WTC11 (cell line): ENCODE measurements around the gene RETREG2.
A peak's percentile ranks its signal among the peaks of the same experiment; 100 is the strongest.

Experiments
- CBFB ChIP-seq: sonication (generic); formaldehyde crosslinking; IDR thresholded peaks from 2 replicates; pipeline ENCODE4 v1.8.1; 2022; ENCODE audit warnings: mild to moderate bottlenecking, low read depth, missing genetic modification reagents
- IRF2 ChIP-seq: sonication (generic); formaldehyde crosslinking; IDR thresholded peaks from 2 replicates; pipeline ENCODE4 v1.8.0; 2022; ENCODE audit warnings: low read depth, missing genetic modification reagents, borderline replicate concordance
- NFYB ChIP-seq: sonication (generic); formaldehyde crosslinking; conservative IDR thresholded peaks from 2 replicates; pipeline ENCODE4 v1.8.0; 2022; ENCODE audit warnings: low read depth, missing genetic modification reagents
- NR1H2 ChIP-seq: sonication (generic); formaldehyde crosslinking; IDR thresholded peaks from 2 replicates; pipeline ENCODE4 v1.9.0; 2021; ENCODE audit warnings: mild to moderate bottlenecking, moderate library complexity, missing genetic modification reagents
- NR2C2 ChIP-seq: sonication (generic); formaldehyde crosslinking; IDR thresholded peaks from 2 replicates; pipeline ENCODE4 v1.8.0; 2022; ENCODE audit warnings: mild to moderate bottlenecking, missing genetic modification reagents
- TEAD4 ChIP-seq: sonication (generic); formaldehyde crosslinking; IDR thresholded peaks from 2 replicates; pipeline ENCODE4 v1.8.0; 2022; ENCODE audit warnings: mild to moderate bottlenecking, missing genetic modification reagents
- TF ChIP-seq, protein P1 (sequence below): fragments of 200-600 bp; IDR thresholded peaks from 2 replicates; pipeline ENCODE4 v1.8.0; 2022; ENCODE audit warnings: antibody characterized with exemption
- TF ChIP-seq, protein P2 (sequence below): sonication (generic); formaldehyde crosslinking; IDR thresholded peaks from 2 replicates; pipeline ENCODE4 v1.8.0; 2022; ENCODE audit warnings: mild to moderate bottlenecking, missing genetic modification reagents
- TF ChIP-seq, protein P3 (sequence below): sonication (generic); formaldehyde crosslinking; IDR thresholded peaks from 2 replicates; pipeline ENCODE4 v1.8.0; 2022; ENCODE audit warnings: missing genetic modification reagents
- TF ChIP-seq, protein P4 (sequence below): fragments of 250-450 bp; sonication (Bioruptor Pico); IDR thresholded peaks from 2 replicates; pipeline ENCODE4 v2.1.2; 2022; ENCODE audit warnings: mild to moderate bottlenecking, moderate library complexity
- TF ChIP-seq, protein P5 (sequence below): sonication (generic); formaldehyde crosslinking; IDR thresholded peaks from 2 replicates; pipeline ENCODE4 v1.8.0; 2022; ENCODE audit warnings: mild to moderate bottlenecking, missing genetic modification reagents
- TF ChIP-seq, protein P6 (sequence below): sonication (generic); formaldehyde crosslinking; IDR thresholded peaks from 2 replicates; pipeline ENCODE4 v1.8.1; 2023; ENCODE audit warnings: mild to moderate bottlenecking, missing genetic modification reagents, moderate library complexity

DNA sequence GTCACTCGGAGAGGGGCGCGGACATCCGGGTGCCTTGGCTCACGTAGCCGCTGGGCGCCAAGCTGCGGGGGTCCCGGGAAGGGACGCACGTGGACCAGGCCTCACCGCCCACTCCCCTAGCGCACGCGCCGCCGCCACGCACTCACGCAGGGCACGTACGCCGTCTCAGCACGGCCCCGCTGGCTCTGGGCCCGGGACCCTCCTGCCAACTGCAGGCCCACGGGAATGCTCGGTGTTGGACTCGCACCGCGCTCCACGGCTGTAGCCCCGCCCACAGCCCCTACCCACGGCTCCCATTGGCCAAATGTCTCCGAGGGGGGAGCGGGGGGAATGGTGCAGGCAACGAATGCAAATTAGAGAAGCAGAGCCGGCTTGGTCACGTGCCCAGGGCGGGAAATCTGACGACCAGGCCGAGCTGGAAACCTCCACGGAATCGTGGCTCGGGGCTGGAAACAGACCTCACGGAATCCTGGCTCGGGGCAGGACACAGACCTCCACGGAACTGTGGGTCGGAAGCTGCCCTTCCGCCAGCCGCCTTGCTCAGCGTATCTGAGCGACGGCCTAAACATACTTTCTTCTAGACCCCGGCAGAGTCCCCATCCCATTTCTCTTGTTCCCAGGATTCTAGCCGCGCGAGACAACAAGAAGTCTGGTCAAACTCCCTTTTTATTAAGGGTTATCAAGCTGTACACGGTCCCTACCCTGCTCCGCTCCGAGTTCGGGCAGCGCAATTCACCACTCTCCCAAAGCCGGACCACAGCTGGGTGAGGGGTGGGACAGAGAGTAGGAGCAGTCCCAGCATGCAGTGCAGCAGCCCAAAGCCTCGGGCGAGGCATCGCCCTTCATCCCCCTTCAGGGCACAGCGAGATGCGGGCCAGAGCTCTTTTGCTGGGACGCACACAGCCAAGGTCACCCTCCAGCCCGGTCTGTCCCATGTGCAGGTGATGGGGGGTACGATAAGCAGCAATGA lies 40.9 kb downstream of the RETREG2 start, which contains the start of gene ABCB6:
- TF ChIP-seq, protein P1, sequence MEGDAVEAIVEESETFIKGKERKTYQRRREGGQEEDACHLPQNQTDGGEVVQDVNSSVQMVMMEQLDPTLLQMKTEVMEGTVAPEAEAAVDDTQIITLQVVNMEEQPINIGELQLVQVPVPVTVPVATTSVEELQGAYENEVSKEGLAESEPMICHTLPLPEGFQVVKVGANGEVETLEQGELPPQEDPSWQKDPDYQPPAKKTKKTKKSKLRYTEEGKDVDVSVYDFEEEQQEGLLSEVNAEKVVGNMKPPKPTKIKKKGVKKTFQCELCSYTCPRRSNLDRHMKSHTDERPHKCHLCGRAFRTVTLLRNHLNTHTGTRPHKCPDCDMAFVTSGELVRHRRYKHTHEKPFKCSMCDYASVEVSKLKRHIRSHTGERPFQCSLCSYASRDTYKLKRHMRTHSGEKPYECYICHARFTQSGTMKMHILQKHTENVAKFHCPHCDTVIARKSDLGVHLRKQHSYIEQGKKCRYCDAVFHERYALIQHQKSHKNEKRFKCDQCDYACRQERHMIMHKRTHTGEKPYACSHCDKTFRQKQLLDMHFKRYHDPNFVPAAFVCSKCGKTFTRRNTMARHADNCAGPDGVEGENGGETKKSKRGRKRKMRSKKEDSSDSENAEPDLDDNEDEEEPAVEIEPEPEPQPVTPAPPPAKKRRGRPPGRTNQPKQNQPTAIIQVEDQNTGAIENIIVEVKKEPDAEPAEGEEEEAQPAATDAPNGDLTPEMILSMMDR, result no peak
- TF ChIP-seq, protein P2, sequence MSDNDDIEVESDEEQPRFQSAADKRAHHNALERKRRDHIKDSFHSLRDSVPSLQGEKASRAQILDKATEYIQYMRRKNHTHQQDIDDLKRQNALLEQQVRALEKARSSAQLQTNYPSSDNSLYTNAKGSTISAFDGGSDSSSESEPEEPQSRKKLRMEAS (CRISPR knock-in tag), result peak; percentile 99
- TF ChIP-seq, protein P3, sequence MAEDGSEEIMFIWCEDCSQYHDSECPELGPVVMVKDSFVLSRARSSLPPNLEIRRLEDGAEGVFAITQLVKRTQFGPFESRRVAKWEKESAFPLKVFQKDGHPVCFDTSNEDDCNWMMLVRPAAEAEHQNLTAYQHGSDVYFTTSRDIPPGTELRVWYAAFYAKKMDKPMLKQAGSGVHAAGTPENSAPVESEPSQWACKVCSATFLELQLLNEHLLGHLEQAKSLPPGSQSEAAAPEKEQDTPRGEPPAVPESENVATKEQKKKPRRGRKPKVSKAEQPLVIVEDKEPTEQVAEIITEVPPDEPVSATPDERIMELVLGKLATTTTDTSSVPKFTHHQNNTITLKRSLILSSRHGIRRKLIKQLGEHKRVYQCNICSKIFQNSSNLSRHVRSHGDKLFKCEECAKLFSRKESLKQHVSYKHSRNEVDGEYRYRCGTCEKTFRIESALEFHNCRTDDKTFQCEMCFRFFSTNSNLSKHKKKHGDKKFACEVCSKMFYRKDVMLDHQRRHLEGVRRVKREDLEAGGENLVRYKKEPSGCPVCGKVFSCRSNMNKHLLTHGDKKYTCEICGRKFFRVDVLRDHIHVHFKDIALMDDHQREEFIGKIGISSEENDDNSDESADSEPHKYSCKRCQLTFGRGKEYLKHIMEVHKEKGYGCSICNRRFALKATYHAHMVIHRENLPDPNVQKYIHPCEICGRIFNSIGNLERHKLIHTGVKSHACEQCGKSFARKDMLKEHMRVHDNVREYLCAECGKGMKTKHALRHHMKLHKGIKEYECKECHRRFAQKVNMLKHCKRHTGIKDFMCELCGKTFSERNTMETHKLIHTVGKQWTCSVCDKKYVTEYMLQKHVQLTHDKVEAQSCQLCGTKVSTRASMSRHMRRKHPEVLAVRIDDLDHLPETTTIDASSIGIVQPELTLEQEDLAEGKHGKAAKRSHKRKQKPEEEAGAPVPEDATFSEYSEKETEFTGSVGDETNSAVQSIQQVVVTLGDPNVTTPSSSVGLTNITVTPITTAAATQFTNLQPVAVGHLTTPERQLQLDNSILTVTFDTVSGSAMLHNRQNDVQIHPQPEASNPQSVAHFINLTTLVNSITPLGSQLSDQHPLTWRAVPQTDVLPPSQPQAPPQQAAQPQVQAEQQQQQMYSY (CRISPR knock-in tag), result no peak
- TF ChIP-seq NR1H2 (CRISPR knock-in tag) (no peak), IRF2 (CRISPR knock-in tag) (no peak), NR2C2 (CRISPR knock-in tag) (no peak), TEAD4 (peak; percentile 53; the same call in 1 of the 2 replicates), CBFB (no peak), NFYB (CRISPR knock-in tag) (peak; percentile 62)
- TF ChIP-seq, protein P4, sequence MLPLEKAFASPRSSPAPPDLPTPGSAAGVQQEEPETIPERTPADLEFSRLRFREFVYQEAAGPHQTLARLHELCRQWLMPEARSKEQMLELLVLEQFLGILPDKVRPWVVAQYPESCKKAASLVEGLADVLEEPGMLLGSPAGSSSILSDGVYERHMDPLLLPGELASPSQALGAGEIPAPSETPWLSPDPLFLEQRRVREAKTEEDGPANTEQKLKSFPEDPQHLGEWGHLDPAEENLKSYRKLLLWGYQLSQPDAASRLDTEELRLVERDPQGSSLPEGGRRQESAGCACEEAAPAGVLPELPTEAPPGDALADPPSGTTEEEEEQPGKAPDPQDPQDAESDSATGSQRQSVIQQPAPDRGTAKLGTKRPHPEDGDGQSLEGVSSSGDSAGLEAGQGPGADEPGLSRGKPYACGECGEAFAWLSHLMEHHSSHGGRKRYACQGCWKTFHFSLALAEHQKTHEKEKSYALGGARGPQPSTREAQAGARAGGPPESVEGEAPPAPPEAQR (CRISPR knock-in tag), result no peak
- TF ChIP-seq, protein P5, sequence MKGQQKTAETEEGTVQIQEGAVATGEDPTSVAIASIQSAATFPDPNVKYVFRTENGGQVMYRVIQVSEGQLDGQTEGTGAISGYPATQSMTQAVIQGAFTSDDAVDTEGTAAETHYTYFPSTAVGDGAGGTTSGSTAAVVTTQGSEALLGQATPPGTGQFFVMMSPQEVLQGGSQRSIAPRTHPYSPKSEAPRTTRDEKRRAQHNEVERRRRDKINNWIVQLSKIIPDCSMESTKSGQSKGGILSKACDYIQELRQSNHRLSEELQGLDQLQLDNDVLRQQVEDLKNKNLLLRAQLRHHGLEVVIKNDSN (CRISPR knock-in tag), result peak; percentile 99
- TF ChIP-seq, protein P6, sequence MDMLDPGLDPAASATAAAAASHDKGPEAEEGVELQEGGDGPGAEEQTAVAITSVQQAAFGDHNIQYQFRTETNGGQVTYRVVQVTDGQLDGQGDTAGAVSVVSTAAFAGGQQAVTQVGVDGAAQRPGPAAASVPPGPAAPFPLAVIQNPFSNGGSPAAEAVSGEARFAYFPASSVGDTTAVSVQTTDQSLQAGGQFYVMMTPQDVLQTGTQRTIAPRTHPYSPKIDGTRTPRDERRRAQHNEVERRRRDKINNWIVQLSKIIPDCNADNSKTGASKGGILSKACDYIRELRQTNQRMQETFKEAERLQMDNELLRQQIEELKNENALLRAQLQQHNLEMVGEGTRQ, result peak; percentile 98
